Upper lobe of left lung (tissue), 6 donors: ENCODE measurements around the gene ACMSD. TPM values are rescaled to one million over a fixed set of nuclear protein-coding genes. Genes with fewer than 3 reads are reported as not detected.

Source experiments
- ATAC-seq, 2 donors: fragments of 200-7000 bp; cut with Tn5 transposase; one replicate each; pipeline ENCODE4 v1.9.1; 2022; ENCODE audit warnings: mild to moderate bottlenecking in 2 of 2, moderate library complexity in 2 of 2; ENCODE audit not compliant: low FRiP score in 2 of 2
- DNase-seq, 2 donors: peaks; one replicate each; pipeline ENCODE4 v3.0.0-alpha.2; 2019 to 2020
- H3K27ac ChIP-seq, 4 donors: fragments of 200-600 bp; sonication (generic); one replicate each; pipeline ENCODE4 v1.5.1; 2016 to 2019
- H3K27me3 ChIP-seq, 4 donors: fragments of 200-600 bp; sonication (generic); one replicate each; pipeline ENCODE4 v1.5.1; 2017 to 2019
- H3K36me3 ChIP-seq, 4 donors: fragments of 200-600 bp; sonication (generic); one replicate each; pipeline ENCODE4 v1.5.1; 2016 to 2019
- H3K4me1 ChIP-seq, 4 donors: fragments of 200-600 bp; sonication (generic); one replicate each; pipeline ENCODE4 v1.5.1; 2018 to 2019
- H3K4me3 ChIP-seq, 4 donors: fragments of 200-600 bp; sonication (generic); one replicate each; pipeline ENCODE4 v1.5.1; 2017 to 2019; ENCODE audit warnings: mild to moderate bottlenecking in 2 of 4, moderate library complexity in 1 of 4
- H3K9me3 ChIP-seq, 4 donors: fragments of 200-600 bp; sonication (generic); one replicate each; pipeline ENCODE4 v1.5.1; 2018 to 2019
- EP300 ChIP-seq, 4 donors: sonication (generic); formaldehyde crosslinking; IDR thresholded peaks; one replicate each; pipeline ENCODE4 v1.5.1; 2017; ENCODE audit warnings: antibody characterized with exemption in 4 of 4, control low read depth in 2 of 4
- POLR2A ChIP-seq, 4 donors: fragments of 450-650 bp; IDR thresholded peaks; one replicate each; pipeline ENCODE4 v1.5.1; 2016 to 2017; ENCODE audit warnings: antibody characterized with exemption in 4 of 4, mild to moderate bottlenecking in 2 of 4
- POLR2AphosphoS5 ChIP-seq, 2 donors: sonication (generic); formaldehyde crosslinking; IDR thresholded peaks; one replicate each; pipeline ENCODE4 v1.5.1; 2017; ENCODE audit warnings: antibody characterized with exemption in 2 of 2
- WGBS, 2 donors: methylation state at CpG; one replicate each; pipeline ENCODE4 v1.1.5; 2017 to 2018; 5-methylcytosine and 5-hydroxymethylcytosine counted together
- total RNA-seq, 6 donors: library from RNA; depleted of rRNA in 4 of 6; stranded (reverse); fragments of >200 nt in 4 of 6; gene quantifications; one replicate each; pipeline versions ENCODE4 v1.1.0 to v1.2.1, GENCODE V29; 2016 to 2021
- TF ChIP-seq, protein P1 (sequence below), 6 experiments: fragments of 450-650 bp in 4 of 6; fragments of 200-600 bp in 2 of 6; sonication (generic) in 2 of 6; IDR thresholded peaks; one replicate each; pipeline ENCODE4 v1.5.1; 2016 to 2019; ENCODE audit warnings: antibody characterized with exemption in 6 of 6
- donor health status: DM: no; HTN: no; CAD: no; lungs with moderate emphysema.
- donor health status: DM: no; HTN: yes; CAD: no; lungs with severe emphysema.

ACMSD gene
- total RNA-seq, 6 donors from 2014 or later = 0.20 TPM; not detected in 5

DNA sequence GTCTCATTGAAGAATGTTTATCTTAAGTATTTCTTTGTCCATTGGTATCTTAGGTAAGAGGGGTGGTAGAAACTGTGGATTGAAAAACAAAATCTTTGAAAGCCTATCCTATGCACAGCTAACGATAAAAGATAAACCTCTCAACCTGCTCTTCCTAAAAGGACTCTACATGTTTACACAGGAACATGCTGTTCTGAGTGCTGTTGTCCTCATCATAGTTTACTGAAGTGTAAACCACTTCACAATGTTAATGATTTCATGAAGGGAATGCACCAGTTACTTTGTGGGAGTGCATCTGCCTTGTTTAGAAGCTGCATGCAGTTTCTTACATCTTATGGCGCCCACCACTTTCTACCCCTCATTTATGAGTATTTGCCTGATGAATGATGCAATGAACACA, 1.2 kb downstream of the ACMSD start:
- ATAC-seq (peak in 1 of 2 donors; percentile 71), DNase-seq (no peak)
- Histone ChIP-seq H3K9me3 (peaks cover 0 to 13% (median 6%) of the 10 kb centered on the region in 4 donors), H3K36me3 (no peaks in the 10 kb centered on the region), H3K4me3 (no peak overlapping the region), H3K4me1 (peaks cover 0 to 21% (median 0%) of the 10 kb centered on the region in 4 donors), H3K27me3 (no peaks in the 10 kb centered on the region), H3K27ac (peak overlapping the region in 1 of 4 donors; percentile 35)
- no peak for TF ChIP-seq POLR2A (IDR thresholded peaks at IDR 0.05)
- peak in 1 of 2 donors; percentile 75 for TF ChIP-seq POLR2AphosphoS5 (IDR thresholded peaks at IDR 0.05)
- peak; percentile 31 to 99 (median 60) for TF ChIP-seq EP300 (IDR thresholded peaks at IDR 0.05)
- TF ChIP-seq, protein P1, sequence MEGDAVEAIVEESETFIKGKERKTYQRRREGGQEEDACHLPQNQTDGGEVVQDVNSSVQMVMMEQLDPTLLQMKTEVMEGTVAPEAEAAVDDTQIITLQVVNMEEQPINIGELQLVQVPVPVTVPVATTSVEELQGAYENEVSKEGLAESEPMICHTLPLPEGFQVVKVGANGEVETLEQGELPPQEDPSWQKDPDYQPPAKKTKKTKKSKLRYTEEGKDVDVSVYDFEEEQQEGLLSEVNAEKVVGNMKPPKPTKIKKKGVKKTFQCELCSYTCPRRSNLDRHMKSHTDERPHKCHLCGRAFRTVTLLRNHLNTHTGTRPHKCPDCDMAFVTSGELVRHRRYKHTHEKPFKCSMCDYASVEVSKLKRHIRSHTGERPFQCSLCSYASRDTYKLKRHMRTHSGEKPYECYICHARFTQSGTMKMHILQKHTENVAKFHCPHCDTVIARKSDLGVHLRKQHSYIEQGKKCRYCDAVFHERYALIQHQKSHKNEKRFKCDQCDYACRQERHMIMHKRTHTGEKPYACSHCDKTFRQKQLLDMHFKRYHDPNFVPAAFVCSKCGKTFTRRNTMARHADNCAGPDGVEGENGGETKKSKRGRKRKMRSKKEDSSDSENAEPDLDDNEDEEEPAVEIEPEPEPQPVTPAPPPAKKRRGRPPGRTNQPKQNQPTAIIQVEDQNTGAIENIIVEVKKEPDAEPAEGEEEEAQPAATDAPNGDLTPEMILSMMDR (IDR thresholded peaks at IDR 0.05) = no peak
- WGBS, 2 donors = 71 to 80% methylated on average over 2 of the region's 2 CpGs

DNA sequence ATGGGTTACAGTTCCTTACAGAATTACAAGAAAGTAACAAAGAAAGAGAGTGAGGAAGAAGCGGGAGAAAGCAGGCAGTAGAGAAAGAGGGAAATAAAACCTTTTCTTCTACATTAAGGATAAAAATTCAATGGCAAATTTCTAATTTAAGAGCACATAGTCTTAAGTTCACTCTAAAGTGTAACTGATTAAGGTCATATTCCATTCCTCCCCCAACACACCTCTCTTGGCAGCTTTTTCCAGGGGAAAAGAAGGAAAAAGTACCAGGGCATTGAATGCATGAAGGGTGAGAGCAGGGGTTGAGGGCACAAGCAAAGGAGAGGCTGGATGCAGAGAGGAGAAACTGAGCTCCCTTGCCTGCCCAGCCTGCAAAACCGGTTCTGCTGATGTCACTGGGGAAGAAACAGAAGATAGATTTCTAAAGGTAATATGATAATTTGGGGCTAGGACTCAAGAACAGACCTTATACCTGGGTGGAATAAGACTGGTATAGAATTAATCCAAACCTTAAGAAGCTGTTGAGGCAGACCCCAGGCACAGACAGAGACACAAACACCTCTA, 4.6 kb downstream of the ACMSD start:
- 82 to 90% methylated on average over 2 of the region's 2 CpGs for WGBS, 2 donors
- H3K27me3 ChIP-seq = no peaks in the 10 kb centered on the region
- no peak overlapping the region for H3K27ac ChIP-seq
- peaks cover 0 to 14% (median 0%) of the 10 kb centered on the region in 4 donors for H3K4me1 ChIP-seq
- no peaks in the 10 kb centered on the region for H3K36me3 ChIP-seq
- no peak for DNase-seq
- no peaks in the 10 kb centered on the region for H3K9me3 ChIP-seq
- TF ChIP-seq POLR2A (IDR thresholded peaks at IDR 0.05) = no peak
- no peak for TF ChIP-seq EP300 (IDR thresholded peaks at IDR 0.05)
- TF ChIP-seq, protein P1 (IDR thresholded peaks at IDR 0.05) = no peak
- no peak for TF ChIP-seq POLR2AphosphoS5 (IDR thresholded peaks at IDR 0.05)
- no peak for ATAC-seq
- H3K4me3 ChIP-seq = no peak overlapping the region

GRCh38 chr2:134843968-134844367, 5.6 kb downstream of the ACMSD start:
- H3K9me3 ChIP-seq = no peaks in the 10 kb centered on the region
- H3K36me3 ChIP-seq = no peaks in the 10 kb centered on the region
- no peak overlapping the region for H3K4me3 ChIP-seq
- H3K27ac ChIP-seq = no peak overlapping the region
- ATAC-seq = no peak
- H3K4me1 ChIP-seq = peaks cover 0 to 6% (median 0%) of the 10 kb centered on the region in 4 donors
- no peaks in the 10 kb centered on the region for H3K27me3 ChIP-seq
- WGBS, 2 donors = 87 to 89% methylated on average over 4 of the region's 4 CpGs
- DNase-seq = no peak
- TF ChIP-seq POLR2AphosphoS5 (IDR thresholded peaks at IDR 0.05) (no peak), EP300 (IDR thresholded peaks at IDR 0.05) (no peak), POLR2A (IDR thresholded peaks at IDR 0.05) (no peak)
- TF ChIP-seq, protein P1 (IDR thresholded peaks at IDR 0.05) = no peak

DNA sequence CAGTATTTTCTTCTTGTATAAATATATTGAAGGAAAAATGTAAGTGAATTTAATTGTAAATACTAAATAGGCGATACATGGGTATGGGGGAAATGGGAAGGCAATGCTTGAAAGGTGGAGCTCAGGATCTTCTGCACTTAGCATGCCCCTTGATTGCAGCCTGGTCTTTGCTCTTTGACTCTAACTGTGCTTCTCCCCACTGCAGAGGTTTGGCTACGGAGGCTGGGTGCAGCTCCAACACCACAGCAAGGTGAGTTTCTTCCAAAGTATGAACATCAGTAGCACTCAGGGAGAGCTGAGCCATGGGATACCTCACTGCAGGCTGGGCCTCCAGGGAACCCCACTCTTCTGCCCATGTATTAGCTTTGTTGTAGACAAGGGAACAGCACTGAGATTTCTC, 6.6 kb downstream of the ACMSD start:
- WGBS, 2 donors = 89 to 90% methylated on average over 2 of the region's 2 CpGs
- Histone ChIP-seq H3K36me3 (no peaks in the 10 kb centered on the region), H3K4me3 (no peak overlapping the region), H3K27ac (no peak overlapping the region), H3K9me3 (no peaks in the 10 kb centered on the region), H3K27me3 (no peaks in the 10 kb centered on the region), H3K4me1 (no peaks in the 10 kb centered on the region)
- DNase-seq = no peak
- ATAC-seq = no peak
- TF ChIP-seq EP300 (IDR thresholded peaks at IDR 0.05) = no peak

DNA sequence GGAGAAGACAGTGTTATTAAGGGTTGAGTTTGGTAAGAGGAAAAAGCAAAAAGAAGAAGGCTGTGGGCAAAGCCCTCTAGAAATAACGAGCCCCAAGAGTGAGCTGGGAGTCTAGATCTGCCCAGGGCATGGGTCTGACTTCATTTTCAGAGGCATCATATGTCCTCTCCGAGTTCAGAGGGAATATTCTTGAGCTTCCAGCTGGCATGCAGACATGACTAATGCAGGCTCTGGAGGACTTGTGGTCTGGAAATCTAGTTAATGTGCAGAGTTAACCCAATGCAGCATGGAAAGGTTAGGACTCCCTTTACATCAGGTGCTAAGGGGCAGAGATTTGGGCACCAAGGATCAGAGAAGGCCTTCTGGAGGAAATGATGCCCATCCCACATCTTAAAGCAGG, 7.3 kb downstream of the ACMSD start:
- DNase-seq (no peak), ATAC-seq (no peak)
- no peaks in the 10 kb centered on the region for H3K9me3 ChIP-seq
- H3K4me1 ChIP-seq = no peaks in the 10 kb centered on the region
- no peaks in the 10 kb centered on the region for H3K36me3 ChIP-seq
- no peak overlapping the region for H3K27ac ChIP-seq
- no peak for TF ChIP-seq POLR2A (IDR thresholded peaks at IDR 0.05)
- TF ChIP-seq EP300 (IDR thresholded peaks at IDR 0.05) = no peak
- TF ChIP-seq, protein P1 (IDR thresholded peaks at IDR 0.05) = no peak
- TF ChIP-seq POLR2AphosphoS5 (IDR thresholded peaks at IDR 0.05) = no peak
- H3K4me3 ChIP-seq = no peak overlapping the region
- WGBS, 2 donors = 46 to 72% methylated on average over 2 of the region's 2 CpGs
- H3K27me3 ChIP-seq = no peaks in the 10 kb centered on the region
